Adrenal gland (tissue), 12 donors: Measurements from ENCODE around the gene KIF1A. TPM values are rescaled to one million over a fixed set of nuclear protein-coding genes. Genes with fewer than 3 reads are reported as not detected.
A peak's percentile ranks its signal among the peaks of the same experiment; 100 is the strongest.

Source experiments
- DNase-seq, 7 donors: peaks; one replicate each; pipeline ENCODE4 v3.0.0-alpha.2; 2019 to 2020
- H3K27ac ChIP-seq, 5 donors: fragments of 200-600 bp; sonication (generic) in 4 of 5; 1 replicate in 3 of 5; 2 replicates in 2 of 5; pipeline versions ENCODE4 v1.5.1 to v1.8.0; 2016 to 2020; ENCODE audit warnings: mild to moderate bottlenecking in 1 of 5
- H3K27me3 ChIP-seq: fragments of 200-600 bp; 2 replicates; pipeline ENCODE4 v1.8.0; 2021
- H3K36me3 ChIP-seq, 2 donors: fragments of 200-600 bp; replicated peaks in 1 of 2; 1 replicate in 1 of 2; 2 replicates in 1 of 2; pipeline versions ENCODE4 v1.5.1 to v1.8.0; 2018 to 2022
- H3K4me1 ChIP-seq, 2 donors: fragments of 200-600 bp; replicated peaks in 1 of 2; 1 replicate in 1 of 2; 2 replicates in 1 of 2; pipeline versions ENCODE4 v1.5.1 to v1.8.0; 2018 to 2021
- H3K4me3 ChIP-seq, 4 donors: fragments of 200-600 bp; sonication (generic) in 3 of 4; one replicate each; pipeline ENCODE4 v1.5.1; 2016 to 2018
- H3K9me3 ChIP-seq, 3 donors: fragments of 200-600 bp; sonication (generic) in 1 of 3; replicated peaks in 1 of 3; 1 replicate in 2 of 3; 2 replicates in 1 of 3; pipeline versions ENCODE4 v1.5.1 to v1.8.0; 2016 to 2021
- POLR2A ChIP-seq, 2 donors: fragments of 450-650 bp; IDR thresholded peaks; one replicate each; pipeline ENCODE4 v1.6.1; 2017; ENCODE audit warnings: antibody characterized with exemption in 2 of 2, mild to moderate bottlenecking in 2 of 2, moderate library complexity in 1 of 2
- WGBS, 4 donors: extraction: QIAGEN DNeasy Blood & Tissue Kit in 2 of 4; methylation state at CpG; one replicate each; pipeline versions ENCODE4 v1.1.5 to v1.1.7; 2013 to 2017; 5-methylcytosine and 5-hydroxymethylcytosine counted together
- intact Hi-C, 2 donors: fragments of 100-400 bp; cut with DNase I; formaldehyde crosslinking; loops; one replicate each; pipeline versions ENCODE4 v1.14.1 to v1.15.0; 2022 to 2023
- polyA plus RNA-seq, 3 donors: library from polyadenylated mRNA; stranded (reverse); fragments of 200-250 nt in 2 of 3; fragments of 350-450 nt in 1 of 3; fragmentation: Illumina TruSeq in 1 of 3; extraction: RNeasy Lipid Tissue Mini Kit (QIAGEN cat#74804) in 1 of 3; gene quantifications; one replicate each; pipeline ENCODE4 v1.2.3, GENCODE V29; 2013 to 2014
- total RNA-seq, 9 donors: library from RNA; depleted of rRNA in 4 of 9; stranded (reverse); fragments of >200 nt in 4 of 9; fragments of 120-200 nt in 1 of 9; fragmentation: NEBNext Ultra II Directional in 1 of 9; extraction: Animal tissue kit (Norgen Biotek cat#: 25700) in 1 of 9; gene quantifications; one replicate each; pipeline versions ENCODE4 v1.1.0 to v1.2.4, GENCODE V29; 2013 to 2023
- TF ChIP-seq, protein P1 (sequence below), 6 experiments: fragments of 450-650 bp in 4 of 6; fragments of 200-600 bp in 2 of 6; sonication (generic) in 1 of 6; IDR thresholded peaks; 1 replicate in 5 of 6; 2 replicates in 1 of 6; pipeline versions ENCODE4 v1.5.1 to v1.8.0; 2016 to 2021; ENCODE audit warnings: antibody characterized with exemption in 6 of 6, mild to moderate bottlenecking in 2 of 6, moderate library complexity in 1 of 6
- donor health status: healthy with polysubstance abuse.
- donor health status: Bipolar disorder and iron deficiency.
- donor health status: DM: yes; HTN: yes; CAD: no.
- donor health status: DM: no; HTN: no; CAD: no.
- donor health status: DM: no; HTN: no; CAD: no.
- donor health status: DM: yes; HTN: yes; CAD: no.

Gene KIF1A
- total and polyA plus RNA-seq, 12 donors, result 0.35 to 106 (median 11.5) TPM

DNA sequence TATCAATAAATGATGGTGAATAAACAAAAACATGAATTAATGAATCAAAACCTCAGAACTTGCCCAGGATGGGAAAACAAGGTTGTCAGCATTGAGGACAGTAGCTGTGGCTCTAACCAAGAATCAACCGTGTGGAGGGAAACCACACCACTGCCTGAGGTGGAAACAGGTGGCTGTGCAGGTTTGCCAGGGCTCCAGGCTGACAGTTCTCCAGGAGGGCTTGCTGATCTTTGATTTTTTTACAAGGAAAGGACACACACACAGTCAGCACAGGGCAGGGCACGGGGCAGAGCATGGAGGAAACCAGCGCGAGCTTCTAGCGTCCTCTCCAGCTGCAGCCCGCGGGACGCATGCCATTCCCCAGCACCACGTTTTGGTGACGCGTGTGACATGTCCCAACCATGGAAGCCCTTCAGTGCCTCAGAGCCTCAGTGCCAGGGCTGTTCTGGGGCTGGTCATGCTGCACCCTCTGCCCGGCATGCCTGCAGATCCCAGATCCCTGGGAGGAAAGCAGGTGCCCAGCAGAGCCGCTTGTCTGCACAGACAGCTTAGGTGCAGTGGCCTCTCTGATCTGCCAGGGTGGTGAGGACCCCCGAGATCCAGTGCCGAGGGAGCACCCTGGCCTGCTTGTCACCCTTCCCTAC, 32.8 kb upstream of the KIF1A start:
- WGBS, 4 donors, result 83 to 86% (median 84%) methylated on average over 10 to 15 of the region's 15 CpGs
- DNase-seq, result no peak

DNA sequence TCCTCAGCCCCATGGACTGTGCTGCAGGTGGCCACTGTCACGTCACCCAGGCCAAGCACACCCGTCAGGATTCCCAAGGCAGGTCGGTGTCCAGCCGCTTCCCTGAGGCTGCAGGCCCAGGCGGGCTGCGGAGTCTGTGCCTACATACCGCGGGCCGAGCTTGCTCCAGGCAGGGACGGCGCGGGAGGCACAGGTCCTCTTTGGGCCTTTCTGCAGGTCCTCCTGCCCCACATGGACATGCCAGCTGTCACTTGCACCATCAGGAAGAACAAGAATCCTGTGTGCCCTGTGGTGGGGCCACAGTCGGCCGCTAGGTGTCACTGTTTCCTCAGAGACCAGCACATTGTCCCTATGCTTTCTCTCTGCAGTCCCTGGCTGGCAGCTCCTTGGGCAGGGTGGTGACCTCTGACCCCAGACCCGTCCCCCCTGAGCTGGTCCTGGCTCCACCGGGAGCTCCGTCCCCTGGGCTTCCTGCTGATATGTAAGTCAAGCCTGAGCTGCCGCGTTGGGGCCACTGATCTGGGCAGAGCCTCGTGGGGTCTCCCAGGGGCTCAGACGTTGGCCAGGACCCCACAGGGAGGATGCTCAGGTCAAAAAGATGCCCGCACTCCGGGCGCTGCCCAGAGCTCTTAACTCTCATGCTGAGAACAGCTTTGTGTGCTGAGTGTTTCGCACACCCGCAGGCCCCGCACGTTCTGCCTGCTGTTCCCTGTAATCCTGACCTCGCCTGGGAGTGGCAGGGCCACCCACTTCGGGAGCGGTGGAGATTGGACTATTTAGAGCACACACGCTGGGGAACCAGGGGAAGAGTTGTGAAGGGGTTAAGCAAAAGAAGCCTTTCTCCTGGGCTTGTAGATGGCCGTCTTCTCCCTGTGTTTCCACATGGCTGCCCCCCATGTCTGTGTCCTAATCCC, 31.3 kb upstream of the KIF1A start:
- intact Hi-C loops, result loop anchor here in 1 of 2 donors (10.0 kb wide), 3 partner anchors 133 to 363 kb away; no protein-coding TSS in a partner anchor
- Histone ChIP-seq H3K36me3 (no peaks in the 10 kb centered on the region), H3K4me1 (no peaks in the 10 kb centered on the region), H3K4me3 (no peak overlapping the region), H3K9me3 (no peaks in the 10 kb centered on the region), H3K27ac (no peak overlapping the region), H3K27me3 (no peaks in the 10 kb centered on the region)
- TF ChIP-seq POLR2A (IDR thresholded peaks at IDR 0.05), result no peak
- TF ChIP-seq, protein P1, sequence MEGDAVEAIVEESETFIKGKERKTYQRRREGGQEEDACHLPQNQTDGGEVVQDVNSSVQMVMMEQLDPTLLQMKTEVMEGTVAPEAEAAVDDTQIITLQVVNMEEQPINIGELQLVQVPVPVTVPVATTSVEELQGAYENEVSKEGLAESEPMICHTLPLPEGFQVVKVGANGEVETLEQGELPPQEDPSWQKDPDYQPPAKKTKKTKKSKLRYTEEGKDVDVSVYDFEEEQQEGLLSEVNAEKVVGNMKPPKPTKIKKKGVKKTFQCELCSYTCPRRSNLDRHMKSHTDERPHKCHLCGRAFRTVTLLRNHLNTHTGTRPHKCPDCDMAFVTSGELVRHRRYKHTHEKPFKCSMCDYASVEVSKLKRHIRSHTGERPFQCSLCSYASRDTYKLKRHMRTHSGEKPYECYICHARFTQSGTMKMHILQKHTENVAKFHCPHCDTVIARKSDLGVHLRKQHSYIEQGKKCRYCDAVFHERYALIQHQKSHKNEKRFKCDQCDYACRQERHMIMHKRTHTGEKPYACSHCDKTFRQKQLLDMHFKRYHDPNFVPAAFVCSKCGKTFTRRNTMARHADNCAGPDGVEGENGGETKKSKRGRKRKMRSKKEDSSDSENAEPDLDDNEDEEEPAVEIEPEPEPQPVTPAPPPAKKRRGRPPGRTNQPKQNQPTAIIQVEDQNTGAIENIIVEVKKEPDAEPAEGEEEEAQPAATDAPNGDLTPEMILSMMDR (IDR thresholded peaks at IDR 0.05), result peak; percentile 80 to 96 (median 94)
- DNase-seq, result peak; percentile 80 to 95 (median 88)
- 37 to 59% (median 41%) methylated on average over 5 to 33 of the region's 33 CpGs for WGBS, 4 donors

More for the DNA sequence above, 32.8 kb upstream of the KIF1A start:
- H3K36me3 ChIP-seq, result no peaks in the 10 kb centered on the region
- H3K27me3 ChIP-seq, result no peaks in the 10 kb centered on the region
- no peak overlapping the region for H3K27ac ChIP-seq
- intact Hi-C loops, result loop anchor here in 1 of 2 donors (10.0 kb wide), 3 partner anchors 132 to 362 kb away; no protein-coding TSS in a partner anchor
- no peak overlapping the region for H3K4me3 ChIP-seq
- H3K9me3 ChIP-seq, result no peaks in the 10 kb centered on the region
- no peaks in the 10 kb centered on the region for H3K4me1 ChIP-seq
- TF ChIP-seq POLR2A (IDR thresholded peaks at IDR 0.05), result no peak
- TF ChIP-seq, protein P1 (IDR thresholded peaks at IDR 0.05), result no peak

DNA sequence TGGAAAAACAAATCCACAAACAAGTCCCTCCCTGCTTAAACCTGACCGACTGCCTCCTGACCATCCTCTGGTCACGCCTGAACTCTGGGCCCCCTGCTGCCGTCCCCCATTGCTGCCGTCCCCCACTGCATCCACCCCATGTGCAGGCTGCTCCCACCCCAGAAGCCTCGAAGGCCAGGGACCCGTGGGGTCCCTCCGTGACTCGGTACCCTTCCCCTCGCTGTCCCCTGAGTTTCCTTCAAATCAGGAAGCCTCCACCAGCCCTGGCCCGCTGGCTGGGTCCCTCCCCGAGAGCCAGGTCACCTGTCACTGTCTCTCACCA, 30.7 kb upstream of the KIF1A start:
- Histone ChIP-seq H3K27me3 (no peaks in the 10 kb centered on the region), H3K36me3 (no peaks in the 10 kb centered on the region), H3K4me1 (no peaks in the 10 kb centered on the region), H3K4me3 (no peak overlapping the region), H3K27ac (no peak overlapping the region), H3K9me3 (no peaks in the 10 kb centered on the region)
- WGBS, 4 donors, result 55 to 70% (median 64%) methylated on average over 8 to 11 of the region's 11 CpGs
- TF ChIP-seq POLR2A (IDR thresholded peaks at IDR 0.05), result no peak
- TF ChIP-seq, protein P1 (IDR thresholded peaks at IDR 0.05), result no peak
- DNase-seq, result no peak
- intact Hi-C loops, result loop anchor here in 1 of 2 donors (10.0 kb wide), 3 partner anchors 134 to 364 kb away; no protein-coding TSS in a partner anchor

DNA sequence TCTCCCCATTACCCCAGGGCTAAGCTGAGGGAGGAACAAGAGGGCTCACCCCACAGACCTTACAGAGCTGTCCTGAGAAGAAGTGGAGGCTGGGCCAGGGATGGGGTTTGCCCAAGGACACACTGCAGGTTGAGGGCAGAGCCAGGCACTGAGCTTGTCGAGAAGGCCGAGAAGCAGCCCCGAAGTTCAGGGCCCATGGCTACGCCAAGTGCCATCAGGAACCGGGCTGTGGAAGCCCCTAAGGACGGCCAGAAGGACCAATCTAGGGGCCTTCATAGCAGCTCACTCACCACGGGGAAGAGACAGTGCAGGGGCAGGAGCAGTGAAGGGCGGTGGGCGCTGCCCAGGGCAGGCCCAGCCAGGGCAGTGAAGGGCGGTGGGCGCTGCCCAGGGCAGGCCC, 30.0 kb upstream of the KIF1A start:
- H3K9me3 ChIP-seq, result no peaks in the 10 kb centered on the region
- H3K4me3 ChIP-seq, result no peak overlapping the region
- no peaks in the 10 kb centered on the region for H3K36me3 ChIP-seq
- TF ChIP-seq, protein P1 (IDR thresholded peaks at IDR 0.05), result no peak
- no peak for TF ChIP-seq POLR2A (IDR thresholded peaks at IDR 0.05)
- H3K27me3 ChIP-seq, result no peaks in the 10 kb centered on the region
- H3K4me1 ChIP-seq, result no peaks in the 10 kb centered on the region
- no peak for DNase-seq
- intact Hi-C loops, result loop anchor here in 1 of 2 donors (10.0 kb wide), 3 partner anchors 135 to 365 kb away; no protein-coding TSS in a partner anchor
- WGBS, 4 donors, result 73 to 87% (median 80%) methylated on average over 6 to 11 of the region's 11 CpGs
- H3K27ac ChIP-seq, result no peak overlapping the region
